ENCODE results near the gene KY. TPM values are rescaled to one million over a fixed set of nuclear protein-coding genes. Genes with fewer than 3 reads are reported as not detected.

Gene KY
- total and polyA plus RNA-seq, 10 of the 15 experiments (the other 5 are each of a cell fraction or from before 2014, with no cell fraction given), result 0.04 to 0.11 TPM; not detected in 8

GRCh38 chr3:134625885-134626741 lies 24.7 kb downstream of the KY start:
- Histone ChIP-seq H3K9ac (ENCODE audit: control insufficient read depth, insufficient read depth, low read length) (no peak overlapping the region), H3K4me2 (ENCODE audit: control insufficient read depth, insufficient read depth) (no peak overlapping the region), H3K4me3 (no peak overlapping the region), H3K4me1 (ENCODE audit: control insufficient read depth, insufficient read depth, low read length) (no peaks in the 10 kb centered on the region), H3K9me3 (replicated peaks; ENCODE audit: control insufficient read depth, insufficient read depth, low read length) (peaks cover 3% of the 10 kb centered on the region; the same call in 2 of the 3 replicates), H2AFZ (ENCODE audit: control insufficient read depth, low read depth, low read length) (no peak overlapping the region), H3K36me3 (ENCODE audit: control insufficient read depth in 2 of 2, insufficient read depth in 2 of 2, low read length in 1 of 2) (no peaks in the 10 kb centered on the region), H3K27me3 (replicated peaks in 1 of 2; ENCODE audit: control insufficient read depth in 2 of 2, insufficient read depth in 2 of 2, low read length in 1 of 2) (no peaks in the 10 kb centered on the region; a peak in 1 of 4 replicates), H3K27ac (ENCODE audit: control insufficient read depth, insufficient read depth) (no peak overlapping the region), H3K79me2 (ENCODE audit: control insufficient read depth, insufficient read depth, low read length) (no peaks in the 10 kb centered on the region), H4K20me1 (ENCODE audit: control insufficient read depth, insufficient read depth) (no peaks in the 10 kb centered on the region)
- in situ Hi-C loops (cut with MboI) (no loop called here), intact Hi-C loops (cut with micrococcal nuclease; ENCODE audit: unreplicated experiment) (no loop called here)
- ChIA-PET CTCF (interaction anchor here (1.3 kb wide), 1 partner anchor 24 kb away, joined by 4 read pairs; no protein-coding TSS in a partner anchor), POLR2A (no interaction called here), RAD21 (ENCODE audit: unreplicated experiment) (no interaction called here), SMC1A (ENCODE audit: uncharacterized antibody, unreplicated experiment) (no interaction called here)
- no peak for DNase-seq (ENCODE audit: low read depth, low spot score)
- WGBS (ENCODE audit: insufficient coverage, insufficient replicate concordance, low lambda C conversion rate, missing lambda C conversion rate), result 12% methylated on average over 5 of the region's 5 CpGs
- no peak for ATAC-seq
- BruUV-seq (replicated peaks), result no TSS peak
- no peak for FAIRE-seq
- TF ChIP-seq, protein P1, sequence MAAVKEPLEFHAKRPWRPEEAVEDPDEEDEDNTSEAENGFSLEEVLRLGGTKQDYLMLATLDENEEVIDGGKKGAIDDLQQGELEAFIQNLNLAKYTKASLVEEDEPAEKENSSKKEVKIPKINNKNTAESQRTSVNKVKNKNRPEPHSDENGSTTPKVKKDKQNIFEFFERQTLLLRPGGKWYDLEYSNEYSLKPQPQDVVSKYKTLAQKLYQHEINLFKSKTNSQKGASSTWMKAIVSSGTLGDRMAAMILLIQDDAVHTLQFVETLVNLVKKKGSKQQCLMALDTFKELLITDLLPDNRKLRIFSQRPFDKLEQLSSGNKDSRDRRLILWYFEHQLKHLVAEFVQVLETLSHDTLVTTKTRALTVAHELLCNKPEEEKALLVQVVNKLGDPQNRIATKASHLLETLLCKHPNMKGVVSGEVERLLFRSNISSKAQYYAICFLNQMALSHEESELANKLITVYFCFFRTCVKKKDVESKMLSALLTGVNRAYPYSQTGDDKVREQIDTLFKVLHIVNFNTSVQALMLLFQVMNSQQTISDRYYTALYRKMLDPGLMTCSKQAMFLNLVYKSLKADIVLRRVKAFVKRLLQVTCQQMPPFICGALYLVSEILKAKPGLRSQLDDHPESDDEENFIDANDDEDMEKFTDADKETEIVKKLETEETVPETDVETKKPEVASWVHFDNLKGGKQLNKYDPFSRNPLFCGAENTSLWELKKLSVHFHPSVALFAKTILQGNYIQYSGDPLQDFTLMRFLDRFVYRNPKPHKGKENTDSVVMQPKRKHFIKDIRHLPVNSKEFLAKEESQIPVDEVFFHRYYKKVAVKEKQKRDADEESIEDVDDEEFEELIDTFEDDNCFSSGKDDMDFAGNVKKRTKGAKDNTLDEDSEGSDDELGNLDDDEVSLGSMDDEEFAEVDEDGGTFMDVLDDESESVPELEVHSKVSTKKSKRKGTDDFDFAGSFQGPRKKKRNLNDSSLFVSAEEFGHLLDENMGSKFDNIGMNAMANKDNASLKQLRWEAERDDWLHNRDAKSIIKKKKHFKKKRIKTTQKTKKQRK (IDR thresholded peaks at IDR 0.05; ENCODE audit: low read depth, low read length), result no peak
- TF ChIP-seq EZH2 (IDR thresholded peaks at IDR 0.05; ENCODE audit: borderline replicate concordance, control insufficient read depth, low read depth, low read length) (no peak), IRF5 (IDR thresholded peaks at IDR 0.05; ENCODE audit: borderline replicate concordance) (no peak), TBL1XR1 (IDR thresholded peaks at IDR 0.05; ENCODE audit: low read depth, low read length) (no peak), KDM1A (IDR thresholded peaks at IDR 0.05; ENCODE audit: borderline replicate concordance) (no peak), PKNOX1 (IDR thresholded peaks at IDR 0.05) (no peak), MEF2A (IDR thresholded peaks at IDR 0.05; ENCODE audit: insufficient read depth, low read depth, low read length) (no peak), FOXK2 (IDR thresholded peaks at IDR 0.05) (no peak), CEBPB (IDR thresholded peaks at IDR 0.05; ENCODE audit: borderline replicate concordance in 1 of 2, low read depth in 2 of 2, low read length in 2 of 2) (no peak), TAF1 (IDR thresholded peaks at IDR 0.05; ENCODE audit: borderline replicate concordance, low read depth, low read length) (no peak), MTA2 (IDR thresholded peaks at IDR 0.05; ENCODE audit: low read depth) (no peak), TCF12 (IDR thresholded peaks at IDR 0.05; ENCODE audit: low read depth, low read length) (no peak), JUND (IDR thresholded peaks at IDR 0.05; ENCODE audit: low read depth, low read length) (no peak)
- TF ChIP-seq, protein P2, sequence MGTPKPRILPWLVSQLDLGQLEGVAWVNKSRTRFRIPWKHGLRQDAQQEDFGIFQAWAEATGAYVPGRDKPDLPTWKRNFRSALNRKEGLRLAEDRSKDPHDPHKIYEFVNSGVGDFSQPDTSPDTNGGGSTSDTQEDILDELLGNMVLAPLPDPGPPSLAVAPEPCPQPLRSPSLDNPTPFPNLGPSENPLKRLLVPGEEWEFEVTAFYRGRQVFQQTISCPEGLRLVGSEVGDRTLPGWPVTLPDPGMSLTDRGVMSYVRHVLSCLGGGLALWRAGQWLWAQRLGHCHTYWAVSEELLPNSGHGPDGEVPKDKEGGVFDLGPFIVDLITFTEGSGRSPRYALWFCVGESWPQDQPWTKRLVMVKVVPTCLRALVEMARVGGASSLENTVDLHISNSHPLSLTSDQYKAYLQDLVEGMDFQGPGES (IDR thresholded peaks at IDR 0.05), result no peak
